ENCODE results near the gene MEN1.
"Not testable (repeated sequence)": the region's sequence is repeated elsewhere in the genome, so short reads cannot be mapped to it uniquely, and the experiment has no call there.

Gene MEN1

GRCh38 chr11:64846998-64847666, 36.8 kb upstream of the MEN1 start:
- no peak for TF ChIP-seq BACH2 (CRISPR knock-in tag; IDR thresholded peaks at IDR 0.05; ENCODE audit: borderline replicate concordance)
- TF ChIP-seq ZC3H10 (CRISPR knock-in tag; IDR thresholded peaks at IDR 0.05) = no peak
- no peak for TF ChIP-seq ZNF8 (CRISPR knock-in tag; IDR thresholded peaks at IDR 0.05)
- no peak for TF ChIP-seq ZFP30 (CRISPR knock-in tag; IDR thresholded peaks at IDR 0.05)
- TF ChIP-seq TOX (CRISPR knock-in tag; IDR thresholded peaks at IDR 0.05; ENCODE audit: borderline replicate concordance) = no peak
- TF ChIP-seq, protein P1, sequence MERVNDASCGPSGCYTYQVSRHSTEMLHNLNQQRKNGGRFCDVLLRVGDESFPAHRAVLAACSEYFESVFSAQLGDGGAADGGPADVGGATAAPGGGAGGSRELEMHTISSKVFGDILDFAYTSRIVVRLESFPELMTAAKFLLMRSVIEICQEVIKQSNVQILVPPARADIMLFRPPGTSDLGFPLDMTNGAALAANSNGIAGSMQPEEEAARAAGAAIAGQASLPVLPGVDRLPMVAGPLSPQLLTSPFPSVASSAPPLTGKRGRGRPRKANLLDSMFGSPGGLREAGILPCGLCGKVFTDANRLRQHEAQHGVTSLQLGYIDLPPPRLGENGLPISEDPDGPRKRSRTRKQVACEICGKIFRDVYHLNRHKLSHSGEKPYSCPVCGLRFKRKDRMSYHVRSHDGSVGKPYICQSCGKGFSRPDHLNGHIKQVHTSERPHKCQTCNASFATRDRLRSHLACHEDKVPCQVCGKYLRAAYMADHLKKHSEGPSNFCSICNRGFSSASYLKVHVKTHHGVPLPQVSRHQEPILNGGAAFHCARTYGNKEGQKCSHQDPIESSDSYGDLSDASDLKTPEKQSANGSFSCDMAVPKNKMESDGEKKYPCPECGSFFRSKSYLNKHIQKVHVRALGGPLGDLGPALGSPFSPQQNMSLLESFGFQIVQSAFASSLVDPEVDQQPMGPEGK (CRISPR knock-in tag; IDR thresholded peaks at IDR 0.05; ENCODE audit: borderline replicate concordance) = no peak
- ATAC-seq = peak; percentile 92

GRCh38 chr11:64845776-64846129, 35.4 kb upstream of the MEN1 start:
- ATAC-seq = not testable (repeated sequence)

- TF ChIP-seq, protein P1 (CRISPR knock-in tag; IDR thresholded peaks at IDR 0.05; ENCODE audit: borderline replicate concordance) = no peak
- TF ChIP-seq GLIS3 (CRISPR knock-in tag; IDR thresholded peaks at IDR 0.05) = no peak
- ATAC-seq = no peak
Measured at GRCh38 chr11:64845129-64845775, 34.9 kb upstream of the MEN1 start.

DNA sequence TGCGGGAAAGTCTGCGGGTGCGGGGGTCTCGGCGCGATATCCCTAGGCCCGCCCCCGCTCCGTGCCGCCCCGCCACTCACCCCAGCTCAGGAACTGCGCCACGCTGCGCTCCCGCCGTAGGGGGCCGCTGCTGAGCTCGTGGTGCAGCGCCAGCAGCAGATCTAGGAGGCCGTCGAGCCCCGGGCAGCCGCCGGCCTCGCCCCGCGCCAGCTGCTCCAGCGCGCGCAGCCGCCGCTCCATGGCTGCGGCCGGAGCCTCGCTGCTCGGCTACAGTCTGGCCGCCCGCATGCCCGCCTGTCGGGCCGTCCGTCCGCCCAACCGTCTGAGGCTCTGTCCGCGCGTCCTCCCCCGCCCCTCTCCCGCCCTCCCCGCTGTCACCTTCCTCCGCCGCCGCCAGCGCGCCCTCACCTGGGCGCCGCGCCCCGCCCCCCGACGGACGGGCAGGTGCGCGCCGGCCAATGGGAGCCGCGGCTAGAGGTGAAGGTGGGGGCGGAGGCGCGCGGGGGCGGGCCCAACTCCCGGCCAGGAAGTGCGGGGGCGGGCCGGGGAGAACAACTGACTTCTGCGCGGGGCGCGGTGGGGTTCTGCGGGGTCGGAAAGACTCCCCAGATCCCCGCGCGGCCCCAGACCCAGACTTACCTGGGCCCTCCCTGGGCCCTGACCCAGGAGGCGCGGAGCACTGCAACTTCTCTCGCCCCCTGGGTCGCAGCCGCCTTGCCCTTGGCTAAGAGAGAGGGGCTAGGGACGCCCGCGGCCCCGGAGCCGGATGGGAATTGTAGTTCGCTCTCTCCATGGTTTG, 34.2 kb upstream of the MEN1 start, which contains the start of gene CDC42BPG:
TSS of gene CDC42BPG (minus strand) at position 324 of the 799 bp plus-strand sequence. CDS start at position 240, 84 bp downstream.
- peak; percentile 70 for ATAC-seq
- TF ChIP-seq ZFP30 (CRISPR knock-in tag; IDR thresholded peaks at IDR 0.05) = no peak
- TF ChIP-seq RARB (CRISPR knock-in tag; IDR thresholded peaks at IDR 0.05) = no peak
- TF ChIP-seq ISL1 (CRISPR knock-in tag; IDR thresholded peaks at IDR 0.05) = no peak
- TF ChIP-seq ZFP3 (CRISPR knock-in tag; IDR thresholded peaks at IDR 0.05) = no peak
- no peak for TF ChIP-seq CREB5 (CRISPR knock-in tag; IDR thresholded peaks at IDR 0.05; ENCODE audit: low read depth)
- no peak for TF ChIP-seq TCF4 (CRISPR knock-in tag; IDR thresholded peaks at IDR 0.05; ENCODE audit: borderline replicate concordance)
- TF ChIP-seq, protein P1 (CRISPR knock-in tag; IDR thresholded peaks at IDR 0.05; ENCODE audit: borderline replicate concordance) = no peak
- no peak for TF ChIP-seq BACH2 (CRISPR knock-in tag; IDR thresholded peaks at IDR 0.05; ENCODE audit: borderline replicate concordance)
- no peak for TF ChIP-seq PPARA (CRISPR knock-in tag; IDR thresholded peaks at IDR 0.05; ENCODE audit: borderline replicate concordance)
- TF ChIP-seq TSHZ2 (CRISPR knock-in tag; IDR thresholded peaks at IDR 0.05) = no peak
- no peak for TF ChIP-seq GLIS3 (CRISPR knock-in tag; IDR thresholded peaks at IDR 0.05)
- TF ChIP-seq ESRRG (CRISPR knock-in tag; IDR thresholded peaks at IDR 0.05) = no peak
- TF ChIP-seq, protein P2, sequence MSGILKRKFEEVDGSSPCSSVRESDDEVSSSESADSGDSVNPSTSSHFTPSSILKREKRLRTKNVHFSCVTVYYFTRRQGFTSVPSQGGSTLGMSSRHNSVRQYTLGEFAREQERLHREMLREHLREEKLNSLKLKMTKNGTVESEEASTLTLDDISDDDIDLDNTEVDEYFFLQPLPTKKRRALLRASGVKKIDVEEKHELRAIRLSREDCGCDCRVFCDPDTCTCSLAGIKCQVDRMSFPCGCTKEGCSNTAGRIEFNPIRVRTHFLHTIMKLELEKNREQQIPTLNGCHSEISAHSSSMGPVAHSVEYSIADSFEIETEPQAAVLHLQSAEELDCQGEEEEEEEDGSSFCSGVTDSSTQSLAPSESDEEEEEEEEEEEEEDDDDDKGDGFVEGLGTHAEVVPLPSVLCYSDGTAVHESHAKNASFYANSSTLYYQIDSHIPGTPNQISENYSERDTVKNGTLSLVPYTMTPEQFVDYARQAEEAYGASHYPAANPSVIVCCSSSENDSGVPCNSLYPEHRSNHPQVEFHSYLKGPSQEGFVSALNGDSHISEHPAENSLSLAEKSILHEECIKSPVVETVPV (CRISPR knock-in tag; IDR thresholded peaks at IDR 0.05) = no peak
- no peak for TF ChIP-seq ZNF8 (CRISPR knock-in tag; IDR thresholded peaks at IDR 0.05)
- no peak for TF ChIP-seq OSR1 (CRISPR knock-in tag; IDR thresholded peaks at IDR 0.05)
- no peak for TF ChIP-seq ZNF565 (CRISPR knock-in tag; conservative IDR thresholded peaks at IDR 0.05; ENCODE audit: low read depth)
- TF ChIP-seq SNAI2 (CRISPR knock-in tag; IDR thresholded peaks at IDR 0.05) = no peak
- TF ChIP-seq CSDC2 (CRISPR knock-in tag; IDR thresholded peaks at IDR 0.05) = no peak
